ENCODE results near the gene MAP3K15.

The MAP3K15 gene

GRCh38 chrX:19389227-19389845, 126.0 kb downstream of the MAP3K15 start:
- H3K4me3 ChIP-seq (ENCODE audit: control insufficient read depth, low read depth, low read length) = no peak overlapping the region
- TF ChIP-seq, protein P1, sequence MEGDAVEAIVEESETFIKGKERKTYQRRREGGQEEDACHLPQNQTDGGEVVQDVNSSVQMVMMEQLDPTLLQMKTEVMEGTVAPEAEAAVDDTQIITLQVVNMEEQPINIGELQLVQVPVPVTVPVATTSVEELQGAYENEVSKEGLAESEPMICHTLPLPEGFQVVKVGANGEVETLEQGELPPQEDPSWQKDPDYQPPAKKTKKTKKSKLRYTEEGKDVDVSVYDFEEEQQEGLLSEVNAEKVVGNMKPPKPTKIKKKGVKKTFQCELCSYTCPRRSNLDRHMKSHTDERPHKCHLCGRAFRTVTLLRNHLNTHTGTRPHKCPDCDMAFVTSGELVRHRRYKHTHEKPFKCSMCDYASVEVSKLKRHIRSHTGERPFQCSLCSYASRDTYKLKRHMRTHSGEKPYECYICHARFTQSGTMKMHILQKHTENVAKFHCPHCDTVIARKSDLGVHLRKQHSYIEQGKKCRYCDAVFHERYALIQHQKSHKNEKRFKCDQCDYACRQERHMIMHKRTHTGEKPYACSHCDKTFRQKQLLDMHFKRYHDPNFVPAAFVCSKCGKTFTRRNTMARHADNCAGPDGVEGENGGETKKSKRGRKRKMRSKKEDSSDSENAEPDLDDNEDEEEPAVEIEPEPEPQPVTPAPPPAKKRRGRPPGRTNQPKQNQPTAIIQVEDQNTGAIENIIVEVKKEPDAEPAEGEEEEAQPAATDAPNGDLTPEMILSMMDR (IDR thresholded peaks at IDR 0.05; ENCODE audit: control insufficient read depth, insufficient read depth, low read depth, low read length, missing control alignments) = no peak
- no peak for DNase-seq (ENCODE audit: low read depth)

GRCh38 chrX:19388741-19389140, 126.6 kb downstream of the MAP3K15 start:
- no peak for DNase-seq (ENCODE audit: low read depth)
- no peak overlapping the region for H3K4me3 ChIP-seq (ENCODE audit: control insufficient read depth, low read depth, low read length)
- TF ChIP-seq, protein P1 (IDR thresholded peaks at IDR 0.05; ENCODE audit: control insufficient read depth, insufficient read depth, low read depth, low read length, missing control alignments) = no peak

DNA sequence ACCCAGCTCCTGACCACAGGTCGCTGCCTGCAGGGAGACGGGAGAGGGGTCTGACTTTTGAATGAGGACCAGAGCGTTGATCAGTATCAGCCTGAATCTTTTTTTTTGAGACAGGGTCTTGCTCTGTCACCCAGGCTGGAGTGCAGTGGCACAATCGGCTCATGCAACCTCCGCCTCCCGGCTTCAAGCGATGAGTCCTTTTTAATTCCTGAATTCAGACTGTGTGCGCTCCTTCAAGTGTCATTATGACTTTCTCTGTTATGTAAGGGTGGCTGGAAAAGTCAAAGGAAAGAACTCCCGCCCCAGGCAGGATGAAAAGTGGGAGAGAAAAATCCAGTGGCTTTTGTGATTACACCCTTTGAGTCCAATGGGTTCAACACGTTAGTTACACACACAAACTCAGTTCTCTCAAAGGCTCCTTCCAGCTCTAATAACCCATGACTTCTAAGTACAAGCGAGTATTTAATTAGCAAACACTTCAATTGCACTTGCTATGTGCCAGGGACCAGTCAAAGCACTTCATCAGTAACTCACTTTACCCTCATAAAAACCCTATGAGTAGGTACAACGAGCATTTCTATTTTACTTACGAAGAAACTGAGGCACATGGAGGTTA, 127.1 kb downstream of the MAP3K15 start:
- H3K4me3 ChIP-seq (ENCODE audit: control insufficient read depth, low read depth, low read length) = no peak overlapping the region
- DNase-seq (ENCODE audit: low read depth) = no peak
- TF ChIP-seq, protein P1 (IDR thresholded peaks at IDR 0.05; ENCODE audit: control insufficient read depth, insufficient read depth, low read depth, low read length, missing control alignments) = no peak

GRCh38 chrX:19386679-19387078, 128.6 kb downstream of the MAP3K15 start:
- DNase-seq (ENCODE audit: low read depth) = no peak
- TF ChIP-seq, protein P1 (IDR thresholded peaks at IDR 0.05; ENCODE audit: control insufficient read depth, insufficient read depth, low read depth, low read length, missing control alignments) = no peak
- H3K4me3 ChIP-seq (ENCODE audit: control insufficient read depth, low read depth, low read length) = no peak overlapping the region

DNA sequence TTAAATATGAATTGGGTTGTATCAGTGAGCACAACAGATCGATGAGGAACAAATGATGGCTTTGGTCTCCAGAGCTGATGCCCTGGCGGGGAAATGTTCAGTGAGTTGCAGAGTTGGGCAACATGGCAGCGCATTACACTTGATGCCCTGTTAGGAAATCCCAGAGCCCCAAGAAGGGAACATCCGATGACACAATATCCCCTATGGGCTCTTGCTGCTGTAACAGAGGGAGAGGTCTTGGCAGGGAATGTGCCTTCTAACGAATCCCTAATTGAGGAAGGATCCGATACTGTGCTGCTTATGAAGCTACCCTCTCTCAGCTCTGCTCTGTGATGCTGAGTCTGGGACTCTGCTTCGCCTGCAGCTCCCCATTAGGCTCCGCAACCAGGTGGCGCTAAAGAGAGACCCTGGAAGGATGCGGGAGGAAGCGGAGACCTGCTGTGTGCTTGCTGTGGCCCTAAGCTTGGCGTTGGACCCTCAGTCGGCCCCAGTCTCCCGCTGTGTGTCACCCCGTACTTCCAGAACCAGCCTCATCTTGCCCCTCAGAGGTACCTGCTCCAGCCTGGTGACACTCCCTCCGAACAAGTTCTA, 132.7 kb downstream of the MAP3K15 start:
- no peak overlapping the region for H3K4me3 ChIP-seq (ENCODE audit: control insufficient read depth, low read depth, low read length)
- TF ChIP-seq, protein P1 (IDR thresholded peaks at IDR 0.05; ENCODE audit: control insufficient read depth, insufficient read depth, low read depth, low read length, missing control alignments) = peak; percentile 56
- no peak for DNase-seq (ENCODE audit: low read depth)

- no peak for DNase-seq (ENCODE audit: low read depth)
- H3K4me3 ChIP-seq (ENCODE audit: control insufficient read depth, low read depth, low read length) = no peak overlapping the region
- TF ChIP-seq, protein P1 (IDR thresholded peaks at IDR 0.05; ENCODE audit: control insufficient read depth, insufficient read depth, low read depth, low read length, missing control alignments) = no peak
Observed at GRCh38 chrX:19381326-19381725, 134.0 kb downstream of the MAP3K15 start.

All from AG09309 (cell line).